GM19328 (cell line): ENCODE measurements around the gene NTHL1.
"Not testable (repeated sequence)": the region's sequence is repeated elsewhere in the genome, so short reads cannot be mapped to it uniquely, and the experiment has no call there.

Experiments used
- ATAC-seq: cut with Tn5 transposase; IDR thresholded peaks from one replicate; pipeline ENCODE4 v1.9.1; 2021; ENCODE audit warnings: mild to moderate bottlenecking, moderate library complexity; ENCODE audit not compliant: unreplicated experiment

The NTHL1 gene

GRCh38 chr16:2011726-2012125 is 35.9 kb downstream of the NTHL1 start:
- ATAC-seq = not testable (repeated sequence)

- ATAC-seq = peak; percentile 67
These were observed 37.7 kb downstream of the NTHL1 start, which contains the start of gene ZNF598 for GRCh38 chr16:2009791-2010510. ZNF598 (minus strand) TSS chr16:2009821.

- peak; percentile 31 for ATAC-seq
These were observed 38.4 kb downstream of the NTHL1 start for GRCh38 chr16:2009164-2009711.

GRCh38 chr16:2008631-2009163 is 38.9 kb downstream of the NTHL1 start:
- no peak for ATAC-seq

- no peak for ATAC-seq
These were observed 39.6 kb downstream of the NTHL1 start for GRCh38 chr16:2008009-2008526.

GRCh38 chr16:2007081-2007836 is 40.4 kb downstream of the NTHL1 start:
- no peak for ATAC-seq

- ATAC-seq = no peak
These were observed 41.3 kb downstream of the NTHL1 start for GRCh38 chr16:2006317-2006716.

GRCh38 chr16:2005646-2006045 is 42.0 kb downstream of the NTHL1 start:
- no peak for ATAC-seq

- ATAC-seq = no peak
These were observed 42.7 kb downstream of the NTHL1 start for GRCh38 chr16:2004795-2005517.

- ATAC-seq = peak; percentile 52
These were observed 43.6 kb downstream of the NTHL1 start for GRCh38 chr16:2003827-2004641.

GRCh38 chr16:2003231-2003826 is 44.3 kb downstream of the NTHL1 start:
- no peak for ATAC-seq

- no peak for ATAC-seq
These were observed 45.0 kb downstream of the NTHL1 start for GRCh38 chr16:2002406-2003230.

- no peak for ATAC-seq
These were observed 45.9 kb downstream of the NTHL1 start for GRCh38 chr16:2001456-2002355.

- ATAC-seq = no peak
These were observed 46.6 kb downstream of the NTHL1 start for GRCh38 chr16:2001035-2001434.

- ATAC-seq = no peak
These were observed 47.6 kb downstream of the NTHL1 start for GRCh38 chr16:1999866-2000514.

GRCh38 chr16:1998852-1999801 is 48.5 kb downstream of the NTHL1 start:
- no peak for ATAC-seq
